ENCODE data around the gene MALT1.

DNA sequence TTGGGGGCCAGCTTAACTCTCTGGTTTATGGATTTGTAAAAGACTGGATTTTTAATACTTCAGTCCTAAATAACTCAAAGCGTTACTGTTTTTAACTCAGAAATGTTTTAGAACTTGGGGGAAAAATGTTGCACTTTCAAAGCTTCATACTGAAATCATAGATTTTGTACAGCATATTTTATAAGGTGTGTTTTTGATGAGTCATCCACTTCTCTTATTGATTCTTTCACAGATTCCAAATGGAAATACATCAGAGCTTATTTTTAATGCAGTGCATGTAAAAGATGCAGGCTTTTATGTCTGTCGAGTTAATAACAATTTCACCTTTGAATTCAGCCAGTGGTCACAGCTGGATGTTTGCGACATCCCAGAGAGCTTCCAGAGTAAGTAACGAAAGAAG, 28.9 kb downstream of the MALT1 start:
- TF ChIP-seq, protein P1, sequence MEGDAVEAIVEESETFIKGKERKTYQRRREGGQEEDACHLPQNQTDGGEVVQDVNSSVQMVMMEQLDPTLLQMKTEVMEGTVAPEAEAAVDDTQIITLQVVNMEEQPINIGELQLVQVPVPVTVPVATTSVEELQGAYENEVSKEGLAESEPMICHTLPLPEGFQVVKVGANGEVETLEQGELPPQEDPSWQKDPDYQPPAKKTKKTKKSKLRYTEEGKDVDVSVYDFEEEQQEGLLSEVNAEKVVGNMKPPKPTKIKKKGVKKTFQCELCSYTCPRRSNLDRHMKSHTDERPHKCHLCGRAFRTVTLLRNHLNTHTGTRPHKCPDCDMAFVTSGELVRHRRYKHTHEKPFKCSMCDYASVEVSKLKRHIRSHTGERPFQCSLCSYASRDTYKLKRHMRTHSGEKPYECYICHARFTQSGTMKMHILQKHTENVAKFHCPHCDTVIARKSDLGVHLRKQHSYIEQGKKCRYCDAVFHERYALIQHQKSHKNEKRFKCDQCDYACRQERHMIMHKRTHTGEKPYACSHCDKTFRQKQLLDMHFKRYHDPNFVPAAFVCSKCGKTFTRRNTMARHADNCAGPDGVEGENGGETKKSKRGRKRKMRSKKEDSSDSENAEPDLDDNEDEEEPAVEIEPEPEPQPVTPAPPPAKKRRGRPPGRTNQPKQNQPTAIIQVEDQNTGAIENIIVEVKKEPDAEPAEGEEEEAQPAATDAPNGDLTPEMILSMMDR (conservative IDR thresholded peaks at IDR 0.05; ENCODE audit: low read length): no peak
- no peak for TF ChIP-seq EZH2phosphoT487 (IDR thresholded peaks at IDR 0.05; ENCODE audit: borderline replicate concordance, low read depth, low read length)

Data from OCI-LY7 (cell line).